ENCODE data around the gene INPP4A.
"Not testable (repeated sequence)": the region's sequence is repeated elsewhere in the genome, so short reads cannot be mapped to it uniquely, and the experiment has no call there.

The INPP4A gene

DNA sequence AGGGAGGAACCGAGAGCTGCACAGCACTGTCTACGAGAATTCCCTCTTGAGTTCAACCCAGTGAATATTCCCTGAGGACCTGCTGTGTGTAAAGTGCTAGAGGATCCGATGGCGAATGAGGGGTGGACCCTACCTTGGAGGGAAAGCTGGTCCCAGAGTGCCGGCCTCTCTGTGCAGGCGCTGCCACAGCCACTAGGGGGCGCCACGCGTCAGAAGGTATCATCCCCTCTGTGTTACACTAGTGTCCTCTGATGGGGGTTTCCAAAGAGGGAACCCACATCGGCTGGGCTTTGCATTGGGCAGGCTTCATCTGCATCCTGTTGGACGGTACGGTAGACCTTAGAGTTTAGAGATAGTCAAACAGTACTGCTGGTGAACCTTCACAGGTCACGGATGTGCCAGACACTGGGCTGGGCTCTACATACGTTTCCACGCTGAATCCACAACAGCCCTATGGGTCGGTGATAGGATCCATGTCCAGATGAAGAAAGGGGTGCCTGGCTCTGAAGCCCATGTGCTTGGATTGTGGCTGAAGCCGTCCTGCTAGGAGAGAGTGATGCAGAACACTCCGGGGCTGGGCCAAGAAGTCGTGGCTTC lies 124.6 kb downstream of the INPP4A start:
- DNase-seq: peak; percentile 63 to 84 (median 70)

- no peak for DNase-seq
Observed at GRCh38 chr2:98569915-98570314, 125.3 kb downstream of the INPP4A start.

DNA sequence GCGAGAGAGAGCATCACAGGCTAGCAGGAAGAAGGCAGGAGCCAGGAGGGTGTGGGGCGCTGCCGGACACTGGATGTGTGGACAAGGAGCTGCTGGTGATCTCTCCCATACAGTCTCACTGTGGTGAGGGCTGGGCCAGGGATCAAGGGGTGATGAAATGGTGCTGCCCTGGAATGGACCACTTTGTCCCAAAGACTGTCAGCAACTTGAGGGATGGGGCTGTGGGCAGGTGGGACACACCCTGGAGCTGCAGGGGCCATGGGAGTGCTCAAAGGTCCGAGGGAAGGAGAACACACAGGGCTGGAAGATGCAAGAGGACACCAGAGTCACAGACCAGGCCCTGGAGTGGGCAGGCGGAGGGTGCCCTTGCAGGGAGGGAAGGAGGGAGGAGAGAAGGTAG lies 125.7 kb downstream of the INPP4A start:
- DNase-seq: no peak

GRCh38 chr2:98571121-98571701 lies 126.6 kb downstream of the INPP4A start:
- DNase-seq: no peak

DNA sequence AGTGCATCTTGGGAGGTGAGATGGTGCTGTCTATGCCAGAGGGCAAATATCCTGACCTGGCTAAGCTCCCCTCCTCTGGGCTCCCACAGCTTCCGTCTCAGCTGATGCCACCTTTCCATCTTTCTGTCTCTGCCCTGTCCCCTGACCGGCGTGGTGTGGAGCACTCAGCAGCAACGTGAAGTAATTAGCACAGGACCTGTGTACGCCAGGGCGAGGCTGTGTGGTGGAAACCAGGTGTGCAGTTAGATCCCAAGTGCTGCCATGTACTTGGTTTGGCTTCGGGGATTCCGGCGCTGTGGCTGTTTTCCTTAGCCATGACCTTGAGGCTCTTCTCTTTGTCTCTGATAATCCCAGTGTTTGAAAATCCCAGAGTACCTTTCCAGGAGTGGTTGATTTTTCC lies 127.1 kb downstream of the INPP4A start:
- DNase-seq: no peak

DNA sequence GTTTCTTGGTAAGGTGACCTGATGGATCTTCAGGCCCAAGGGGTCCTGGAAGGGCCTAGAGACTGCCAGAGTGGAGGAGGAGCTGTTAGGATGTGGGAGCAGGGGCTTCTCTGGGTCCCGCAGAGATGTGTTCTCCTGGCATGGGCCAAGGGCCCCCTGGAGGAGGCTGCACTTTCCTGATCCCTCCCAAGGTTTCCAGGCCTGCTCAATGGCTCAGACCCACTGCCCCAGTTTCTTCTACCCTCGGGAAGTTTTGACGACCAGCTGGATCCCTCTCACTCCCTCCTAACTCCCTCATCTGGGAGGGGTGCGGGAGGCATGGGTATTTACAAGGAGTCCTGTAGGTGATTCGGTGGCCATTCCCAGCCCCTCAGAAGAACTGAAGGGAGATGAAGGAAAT lies 127.6 kb downstream of the INPP4A start:
- no peak for DNase-seq

- no peak for DNase-seq
Observed at GRCh38 chr2:98572676-98573075, 128.0 kb downstream of the INPP4A start.

DNA sequence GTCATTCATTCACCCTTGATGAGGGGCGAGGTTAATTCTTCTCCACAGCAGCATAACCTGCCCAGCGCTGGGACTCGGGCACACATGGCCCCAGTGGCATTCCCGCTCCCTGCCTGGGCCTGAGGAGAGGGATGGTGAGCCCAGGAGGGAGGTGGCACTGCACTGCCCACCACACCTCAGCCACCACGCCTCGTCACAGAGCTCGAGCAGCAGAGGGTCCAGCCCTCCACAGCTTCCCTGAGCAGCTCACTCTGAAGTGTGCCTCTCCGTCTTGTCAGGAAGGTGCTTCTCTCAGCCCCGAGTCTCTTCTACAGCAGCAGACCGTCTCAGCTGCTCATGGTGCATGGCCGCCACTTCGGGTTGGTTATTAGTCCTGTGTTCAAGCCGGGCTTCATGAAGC lies 128.8 kb downstream of the INPP4A start:
- DNase-seq: no peak

GRCh38 chr2:98576666-98577312 lies 132.1 kb downstream of the INPP4A start:
- DNase-seq: no peak

DNA sequence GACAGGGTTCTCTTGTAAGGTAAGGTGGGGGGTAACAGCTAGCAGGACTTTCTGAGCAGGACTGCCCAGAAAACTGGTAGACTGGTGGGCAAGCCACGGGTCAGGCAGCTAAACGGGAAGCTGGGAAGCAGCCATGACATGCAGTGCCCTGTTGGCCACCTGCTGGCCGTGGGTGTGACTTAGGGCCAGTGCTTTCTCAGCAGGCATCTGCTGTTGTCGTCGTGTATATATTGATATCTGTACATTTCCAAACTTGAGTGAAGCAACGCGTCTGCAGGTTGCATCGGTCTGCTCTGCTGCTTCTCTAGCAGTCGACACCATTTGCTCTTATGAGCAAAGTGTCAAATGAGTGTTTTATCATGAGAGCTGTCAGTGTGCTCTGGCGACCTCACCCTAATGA lies 132.7 kb downstream of the INPP4A start:
- no peak for DNase-seq

DNA sequence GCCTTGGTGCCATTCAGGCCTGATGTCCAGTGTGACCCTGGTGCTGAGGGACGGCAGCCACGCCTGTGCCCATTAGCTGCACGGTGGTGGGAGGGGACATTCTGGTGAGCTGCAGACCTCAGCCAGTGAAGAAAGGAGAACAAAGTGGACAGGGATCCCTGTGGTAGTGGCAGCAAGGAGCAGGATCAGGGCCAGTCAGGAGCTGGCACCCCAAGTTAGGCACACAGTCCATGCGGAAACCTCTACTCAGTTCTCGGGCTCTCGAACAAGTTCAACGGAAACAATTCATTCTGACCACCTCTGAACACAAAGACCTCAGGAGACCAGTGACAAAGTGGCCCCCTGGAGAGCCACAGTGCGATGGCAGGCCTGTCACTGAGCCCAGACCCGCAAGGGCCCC lies 133.6 kb downstream of the INPP4A start:
- DNase-seq: no peak

GRCh38 chr2:98579926-98580325 lies 135.3 kb downstream of the INPP4A start:
- no peak for DNase-seq

DNA sequence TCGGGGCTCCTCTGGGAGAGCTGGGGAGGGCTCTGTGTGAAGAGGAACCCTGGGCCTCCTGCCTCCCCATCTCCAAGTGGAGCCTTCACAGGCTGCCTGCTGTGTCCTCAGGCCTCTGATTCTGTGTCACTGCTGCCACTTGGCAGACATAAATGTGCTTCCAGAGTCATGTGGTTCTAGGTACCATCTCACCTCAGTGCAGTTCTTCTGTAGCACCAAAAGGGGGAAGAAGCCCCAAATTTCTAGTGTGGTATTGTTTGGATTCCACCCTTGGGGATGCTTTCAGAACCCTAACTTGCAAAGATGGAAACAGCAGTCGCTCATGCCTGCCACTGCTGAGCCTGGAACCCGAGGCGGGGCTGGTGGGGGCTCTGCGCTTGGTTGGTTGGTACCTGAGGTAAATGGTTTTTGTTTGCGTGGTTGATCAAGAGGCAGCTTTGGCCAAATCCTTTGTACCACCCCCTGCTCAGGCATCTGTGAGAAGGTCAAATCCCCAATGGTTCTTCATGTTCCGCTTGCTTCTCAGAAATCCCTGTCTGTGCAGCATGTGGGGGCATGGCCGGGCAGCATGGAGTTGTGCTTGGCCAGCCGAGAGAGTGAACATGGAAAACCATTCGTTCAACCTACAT lies 136.1 kb downstream of the INPP4A start:
- no peak for DNase-seq

- no peak for DNase-seq
Observed at GRCh38 chr2:98582523-98582922, 137.9 kb downstream of the INPP4A start.

DNA sequence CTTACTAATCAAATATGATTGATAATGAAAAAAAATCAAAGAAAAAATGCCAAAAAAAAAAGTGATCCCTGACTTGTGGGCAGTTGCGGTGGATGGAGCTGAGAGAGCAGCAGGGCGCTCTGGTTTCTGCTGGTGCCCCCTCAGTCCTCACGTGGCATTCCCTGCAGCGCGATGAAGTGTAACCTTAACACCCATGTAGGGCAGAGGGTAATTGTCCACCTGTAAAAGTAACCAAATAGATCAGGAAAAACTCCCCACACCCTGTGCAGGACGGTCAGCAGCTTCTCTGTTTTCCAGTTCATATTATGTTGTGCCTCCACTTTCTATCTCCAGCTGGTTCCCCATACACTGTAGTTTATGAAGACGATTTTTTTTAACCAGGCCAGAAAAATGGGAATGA lies 138.6 kb downstream of the INPP4A start:
- DNase-seq: no peak

- DNase-seq: no peak
Observed at GRCh38 chr2:98583816-98584618, 139.4 kb downstream of the INPP4A start.

GRCh38 chr2:98585386-98585785 lies 140.7 kb downstream of the INPP4A start:
- no peak for DNase-seq

GRCh38 chr2:98586551-98587140 lies 142.0 kb downstream of the INPP4A start:
- no peak for DNase-seq

- no peak for DNase-seq
Observed at GRCh38 chr2:98588880-98589431, 144.3 kb downstream of the INPP4A start.

GRCh38 chr2:98589489-98589888 lies 144.8 kb downstream of the INPP4A start:
- no peak for DNase-seq

DNA sequence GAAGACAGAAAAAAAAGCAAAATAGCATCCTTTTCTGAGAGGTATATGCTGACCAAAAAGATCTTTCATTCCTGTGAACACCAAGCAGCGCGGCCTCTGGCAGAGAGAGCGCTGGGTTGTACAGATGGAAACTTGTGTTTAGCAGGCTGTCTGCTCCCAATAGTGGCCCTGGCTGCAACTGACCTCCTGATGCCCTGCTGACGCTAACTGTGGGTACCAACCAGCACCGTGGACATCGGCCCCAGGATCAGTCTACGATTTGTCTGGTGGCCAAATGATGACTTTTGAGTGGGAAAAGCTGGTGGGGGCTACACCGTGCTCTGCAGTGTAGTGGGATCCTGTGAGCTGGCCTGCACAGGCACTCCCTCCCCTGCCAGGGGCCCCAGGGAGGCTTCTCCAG lies 147.9 kb downstream of the INPP4A start:
- DNase-seq: no peak

DNA sequence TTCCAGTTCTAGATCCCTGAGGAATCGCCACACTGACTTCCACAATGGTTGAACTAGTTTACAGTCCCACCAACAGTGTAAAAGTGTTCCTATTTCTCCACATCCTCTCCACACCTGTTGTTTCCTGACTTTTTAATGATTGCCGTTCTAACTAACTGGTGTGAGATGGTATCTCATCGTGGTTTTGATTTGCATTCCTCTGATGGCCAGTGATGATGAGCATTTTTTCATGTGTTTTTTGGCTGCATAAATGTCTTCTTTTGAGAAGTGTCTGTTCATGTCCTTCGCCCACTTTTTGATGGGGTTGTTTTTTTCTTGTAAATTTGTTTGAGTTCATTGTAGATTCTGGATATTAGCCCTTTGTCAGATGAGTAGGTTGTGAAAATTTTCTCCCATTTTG lies 150.0 kb downstream of the INPP4A start:
- not testable (repeated sequence) for DNase-seq
